DMS79 treated with DMSO at 0.1 percent for 48 hours (cell line): ENCODE results near the gene CRYBG1.
"Not testable (repeated sequence)": the region's sequence is repeated elsewhere in the genome, so short reads cannot be mapped to it uniquely, and the experiment has no call there.

Experiments
- DNase-seq: peaks from one replicate; lab custom pipeline; 2025; lab: John Stamatoyannopoulos, UW

Gene CRYBG1

DNA sequence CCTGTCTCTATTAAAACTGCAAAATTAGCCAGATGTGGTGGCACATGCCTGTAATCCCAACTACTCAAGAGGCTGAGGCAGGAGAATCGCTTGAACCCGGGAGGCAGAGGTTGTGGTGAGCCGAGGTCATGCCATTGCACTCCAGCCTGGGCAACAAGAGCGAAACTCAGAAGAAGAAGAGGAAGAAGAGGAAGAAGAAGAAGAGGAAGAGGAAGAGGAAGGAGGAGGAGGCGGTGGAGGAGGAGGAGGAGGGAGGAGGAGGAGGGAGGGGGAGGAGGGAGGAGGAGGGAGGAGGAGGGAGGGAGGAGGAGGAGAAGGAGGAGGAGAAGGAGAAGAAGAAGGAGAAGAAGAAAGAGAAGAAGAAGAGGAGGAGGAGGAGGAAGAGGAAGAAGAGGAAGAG lies 228.4 kb downstream of the CRYBG1 start:
- DNase-seq = not testable (repeated sequence)

DNA sequence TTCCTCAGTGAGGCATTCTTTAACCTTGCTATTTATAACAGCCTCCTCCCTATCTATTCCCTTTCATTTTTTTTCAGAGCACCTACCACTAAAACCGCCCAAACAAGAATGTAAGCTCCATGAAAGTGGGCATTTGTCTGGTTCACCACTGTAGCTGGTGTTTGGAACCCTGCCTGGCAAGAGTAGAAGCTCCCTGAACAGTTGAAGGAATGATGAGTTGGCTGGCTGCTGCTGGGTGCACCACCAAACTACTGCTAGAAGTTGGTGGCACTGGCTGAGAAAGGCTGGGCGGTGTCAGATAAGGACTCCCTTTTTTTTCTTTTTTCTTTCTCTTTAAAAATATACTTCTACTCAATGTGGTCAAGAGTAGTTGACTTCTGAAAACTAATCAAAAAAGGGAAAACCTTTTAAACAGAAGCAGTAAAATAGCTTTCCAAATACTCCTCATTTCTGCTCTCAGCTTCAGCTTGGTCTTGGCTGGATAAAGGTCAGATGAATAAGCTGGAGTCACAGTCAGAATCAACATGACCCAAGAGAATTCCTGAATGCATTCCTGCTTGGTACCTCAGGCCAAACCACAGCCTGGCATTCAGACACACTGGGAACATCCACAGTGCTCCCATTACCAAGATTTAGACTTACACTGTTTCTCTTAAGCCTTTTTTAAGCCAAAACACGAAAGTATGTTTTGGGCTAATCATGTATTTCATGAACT lies 230.8 kb downstream of the CRYBG1 start:
- DNase-seq = no peak

DNA sequence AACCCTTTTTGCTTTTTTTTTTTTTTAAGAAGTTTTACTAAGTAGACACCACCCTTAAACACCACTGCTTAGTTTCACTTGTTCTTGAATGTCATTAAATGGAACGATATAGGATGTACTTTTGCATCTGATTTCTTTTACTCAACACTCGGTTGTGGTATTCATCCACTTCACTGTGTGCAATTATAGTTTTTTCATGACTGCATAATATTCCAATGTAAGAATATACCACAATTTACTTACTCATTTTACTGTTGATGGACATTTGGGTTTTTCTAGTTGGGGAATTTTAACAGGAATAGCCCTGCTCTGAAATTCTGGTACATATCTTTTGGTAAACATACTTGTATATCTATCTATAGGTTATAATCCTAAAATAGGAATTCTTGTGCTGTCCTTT lies 238.9 kb downstream of the CRYBG1 start:
- no peak for DNase-seq

DNA sequence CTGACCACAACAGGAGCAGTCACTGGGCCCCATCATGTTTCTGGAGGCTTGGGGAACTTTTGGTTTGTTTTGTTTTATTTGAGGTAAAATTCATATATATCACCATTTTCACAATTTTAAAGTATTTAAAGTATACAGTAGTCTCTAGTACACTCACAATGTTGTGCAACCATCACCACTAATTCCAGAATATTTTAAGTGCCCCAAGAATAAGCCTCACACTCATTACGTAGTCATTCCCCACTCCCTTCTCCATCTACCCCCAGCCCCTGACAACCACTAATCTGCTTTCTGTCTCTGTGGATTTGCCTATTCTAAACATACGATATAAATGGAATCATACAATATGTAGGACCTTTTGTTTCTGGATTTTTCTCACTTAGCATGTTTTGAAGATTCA lies 239.8 kb downstream of the CRYBG1 start:
- no peak for DNase-seq

DNA sequence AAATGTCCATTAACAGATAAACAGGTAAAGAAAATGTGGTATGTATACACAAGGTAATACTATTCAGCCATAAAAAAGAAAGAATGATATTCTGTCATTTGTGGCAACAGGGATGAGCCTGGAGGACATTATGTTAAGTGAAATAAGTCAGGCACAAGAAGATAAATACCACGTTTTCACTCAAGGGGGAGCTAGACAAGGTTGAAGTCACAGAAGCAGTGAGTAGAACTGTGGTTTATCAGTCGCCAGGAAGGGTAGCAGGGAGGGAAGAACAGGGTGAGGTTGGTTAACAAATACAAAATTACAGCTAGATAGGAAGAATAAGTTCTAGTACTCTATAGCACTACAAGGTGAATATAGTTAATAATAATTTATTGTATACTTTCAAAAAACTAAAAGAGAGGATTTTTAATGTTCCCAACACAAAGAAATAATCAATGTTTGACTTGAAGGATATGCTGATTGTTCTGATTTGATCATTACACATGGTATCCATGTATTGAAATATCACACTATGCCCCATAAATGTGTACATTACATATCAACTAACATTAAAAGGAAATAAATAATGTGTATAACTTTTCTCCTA lies 247.7 kb downstream of the CRYBG1 start:
- peak; percentile 3 for DNase-seq

DNA sequence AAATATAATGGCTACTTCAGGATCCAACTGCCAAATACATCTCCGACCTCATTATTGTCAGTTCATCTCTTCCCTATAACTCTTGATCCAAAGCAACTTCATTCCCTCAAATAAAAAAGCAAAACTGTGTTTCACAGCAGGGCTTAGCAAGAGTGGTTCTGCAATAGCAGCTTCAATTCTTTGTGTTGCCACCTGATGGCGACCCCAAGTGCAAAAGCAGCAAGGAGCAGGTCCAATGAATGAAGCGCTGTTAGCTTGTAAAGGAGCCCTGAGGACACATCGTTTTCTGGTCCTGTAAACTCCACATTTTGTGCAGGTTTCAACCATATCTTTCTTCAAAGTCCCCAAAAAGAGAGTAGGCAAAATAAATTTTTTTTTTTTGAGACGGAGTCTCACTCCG lies 249.2 kb downstream of the CRYBG1 start:
- DNase-seq = peak; percentile 15

DNA sequence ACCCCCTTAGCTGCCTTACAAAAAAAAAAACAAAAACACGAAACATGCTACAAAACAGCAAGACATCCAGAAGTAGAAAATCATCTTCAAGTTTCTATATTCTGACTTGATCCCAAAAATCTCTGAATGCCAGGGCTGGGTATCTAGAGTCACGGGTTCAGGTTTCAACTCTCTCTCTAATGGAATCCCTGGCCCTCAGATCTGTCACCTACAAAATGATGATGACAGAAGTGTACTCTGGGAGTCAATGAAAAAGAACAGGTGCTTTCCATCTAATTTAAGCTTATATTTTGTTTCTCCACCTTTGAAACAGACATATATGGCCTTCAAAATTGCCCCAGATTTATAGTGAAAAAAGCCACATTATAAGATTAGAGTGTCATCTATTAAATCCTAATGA lies 250.5 kb downstream of the CRYBG1 start:
- no peak for DNase-seq

DNA sequence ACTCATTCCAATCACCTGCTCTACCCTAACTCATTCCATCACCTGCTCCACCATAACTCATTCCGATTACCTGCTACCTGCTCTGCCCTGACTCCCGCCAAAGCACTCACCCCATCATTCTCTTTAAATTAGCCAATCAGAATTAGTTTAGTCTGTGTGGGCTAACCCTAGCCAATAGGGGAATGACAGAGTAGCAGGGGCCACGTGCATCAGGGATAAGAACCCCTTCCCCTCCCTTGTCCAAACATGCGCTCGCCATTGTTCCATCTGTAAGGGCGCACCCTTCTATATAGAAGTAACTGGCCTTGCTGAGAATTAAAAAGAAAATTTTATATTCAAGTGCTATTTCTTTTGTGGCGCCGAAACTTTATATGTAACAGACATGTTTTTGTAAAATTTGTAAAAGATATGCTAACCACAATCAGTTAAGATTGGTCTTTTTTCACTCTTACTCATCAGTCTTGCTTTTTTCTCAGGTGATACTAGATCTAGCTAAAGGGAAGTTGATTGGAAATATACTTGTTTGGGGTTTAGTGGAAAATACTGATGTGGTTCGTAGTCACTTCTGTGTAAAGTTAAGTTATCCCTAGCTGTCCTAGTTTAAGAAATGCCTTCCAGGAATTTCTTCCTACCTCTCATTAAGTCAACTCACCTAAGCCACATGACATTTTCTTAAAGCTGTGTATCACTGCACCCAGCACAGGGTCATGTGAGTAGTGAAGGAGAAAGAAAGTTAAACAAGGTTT lies 252.3 kb downstream of the CRYBG1 start:
- DNase-seq = no peak

DNA sequence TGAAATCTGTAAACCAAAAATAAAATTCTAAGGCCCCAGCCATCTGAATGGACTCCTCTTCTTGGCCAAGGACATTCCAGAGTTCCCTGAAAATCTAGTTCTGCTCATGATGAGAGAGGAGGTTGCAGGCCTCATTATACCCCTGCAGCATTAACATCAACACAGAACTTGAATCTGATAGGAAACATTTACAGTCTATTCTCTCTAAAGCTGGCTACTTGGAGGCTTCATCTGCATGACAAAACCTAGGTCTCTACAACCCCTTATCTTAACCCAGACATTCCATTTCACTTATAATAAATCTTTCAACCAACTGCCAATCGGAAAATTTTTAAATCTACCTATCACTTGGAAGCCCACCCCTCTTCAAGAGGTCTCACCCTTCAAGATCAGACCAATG lies 253.1 kb downstream of the CRYBG1 start:
- DNase-seq = no peak

DNA sequence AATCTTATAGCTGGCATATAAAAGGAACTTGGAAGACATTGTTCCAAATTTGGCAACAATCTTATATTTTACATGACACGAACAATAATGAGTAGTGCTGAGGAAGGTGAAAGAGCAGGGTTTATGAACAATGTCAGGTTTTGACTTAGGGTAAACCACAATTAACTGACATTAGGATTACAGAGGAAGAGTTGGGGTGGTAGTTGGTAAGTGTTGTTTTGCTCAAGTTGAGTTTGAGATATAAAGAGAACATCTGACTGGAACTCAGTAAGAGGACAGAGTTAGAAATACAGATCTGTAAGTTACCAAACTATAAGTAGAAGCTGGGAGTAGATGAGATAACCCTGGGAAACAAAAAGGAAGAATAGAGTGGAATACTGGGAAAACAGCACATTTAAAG lies 253.6 kb downstream of the CRYBG1 start:
- DNase-seq = no peak

DNA sequence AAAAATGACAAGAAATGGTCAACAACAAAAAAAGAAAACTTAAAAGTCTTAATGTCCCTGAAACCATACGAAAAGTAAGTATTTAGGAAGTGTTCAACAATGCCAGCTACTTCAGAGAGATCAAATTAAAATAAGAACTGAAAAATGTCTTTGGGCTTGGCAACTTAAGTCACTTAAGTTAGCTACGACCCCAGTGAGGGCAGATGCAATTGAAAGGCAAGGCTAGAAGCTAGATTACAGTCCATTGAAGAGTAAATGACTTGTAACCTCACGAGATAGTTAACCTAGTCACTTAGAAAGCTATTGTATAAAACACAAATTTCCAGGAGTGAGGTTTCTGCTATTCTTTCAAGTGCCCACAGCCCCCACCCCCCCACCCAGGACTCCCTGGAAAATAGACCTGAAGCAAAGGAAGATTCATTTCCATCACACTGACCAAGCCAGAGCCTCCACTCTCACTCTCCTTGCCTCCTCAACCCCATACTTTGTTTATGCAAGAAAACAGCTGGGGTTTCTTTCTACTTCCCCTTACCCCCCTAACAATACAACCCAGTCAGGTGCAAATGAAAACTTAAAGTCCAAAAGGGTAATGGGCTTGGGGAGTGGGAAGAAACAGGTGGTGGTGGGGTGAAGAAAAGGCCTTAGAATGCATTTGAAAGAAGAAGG lies 254.2 kb downstream of the CRYBG1 start:
- no peak for DNase-seq

DNA sequence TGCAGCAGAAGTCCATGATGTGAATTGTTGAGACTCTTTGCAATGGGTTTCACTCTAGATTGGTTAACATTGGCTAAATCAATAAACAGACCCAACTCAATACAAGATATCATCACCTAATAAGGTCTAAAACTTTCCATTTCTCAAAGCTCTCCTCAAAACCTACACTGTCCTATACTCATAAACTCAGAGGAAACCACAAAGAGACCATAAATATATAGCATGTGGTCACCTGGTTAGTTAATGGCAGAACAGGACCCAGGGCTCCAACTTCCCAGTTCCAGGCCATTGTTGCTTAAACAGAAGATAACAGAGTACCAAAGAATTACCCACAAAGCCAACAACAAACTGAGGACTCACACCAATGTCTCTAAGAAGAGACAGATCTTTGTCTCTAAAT lies 256.8 kb downstream of the CRYBG1 start:
- no peak for DNase-seq

DNA sequence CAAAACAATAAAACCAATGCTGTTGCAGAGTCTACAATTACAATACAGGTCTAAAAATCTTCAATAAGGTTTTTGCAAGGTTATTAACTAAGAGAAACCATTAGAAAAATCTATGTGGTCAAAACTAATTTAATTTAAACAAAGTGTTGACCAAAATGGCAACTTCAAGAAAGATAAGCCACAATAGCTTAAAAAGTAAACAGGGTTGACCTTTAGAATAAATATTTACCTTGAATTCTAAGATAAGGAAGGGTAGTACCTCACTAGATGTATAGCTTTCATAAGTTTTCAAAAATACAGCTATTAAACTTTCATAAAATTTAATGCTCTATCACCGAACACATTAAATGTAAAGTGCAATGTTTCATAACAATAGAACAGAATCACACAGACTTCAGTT lies 257.3 kb downstream of the CRYBG1 start:
- DNase-seq = no peak

DNA sequence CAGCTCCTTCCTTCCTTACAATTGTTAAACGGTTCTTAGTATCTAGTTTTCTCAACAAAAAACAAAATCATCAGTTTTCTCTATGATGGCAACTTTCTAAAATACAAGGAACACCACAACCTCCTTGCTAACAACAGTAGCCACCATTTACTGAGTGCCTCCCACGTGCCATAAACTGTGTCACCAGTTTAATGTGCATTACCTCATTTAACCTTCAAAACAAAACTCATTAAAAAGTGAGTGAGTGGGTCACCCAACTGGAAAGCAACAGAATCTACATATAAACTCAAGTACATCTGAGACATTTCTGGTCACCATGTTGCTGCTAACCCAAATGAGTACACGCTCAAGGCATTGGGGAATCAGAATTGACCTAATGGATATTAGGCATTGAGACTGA lies 257.8 kb downstream of the CRYBG1 start:
- no peak for DNase-seq

DNA sequence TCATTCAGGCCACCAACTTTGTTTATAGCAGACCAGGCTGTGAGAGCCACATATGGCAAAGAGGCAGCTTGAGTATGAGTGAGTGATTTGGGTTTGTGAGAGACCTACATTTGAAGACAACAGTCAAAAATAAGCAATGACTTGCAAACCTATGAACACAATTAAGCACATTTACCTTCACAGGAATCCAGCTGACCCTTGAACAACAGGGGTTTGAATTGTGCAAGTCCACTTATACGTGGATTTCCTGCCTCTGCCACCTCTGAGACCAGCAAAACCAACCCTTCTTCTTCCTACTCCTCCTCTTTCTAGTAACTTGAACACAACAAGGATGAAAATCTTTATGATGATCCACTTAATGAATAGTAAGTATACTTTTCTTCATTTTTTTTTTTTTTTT lies 258.7 kb downstream of the CRYBG1 start:
- no peak for DNase-seq

DNA sequence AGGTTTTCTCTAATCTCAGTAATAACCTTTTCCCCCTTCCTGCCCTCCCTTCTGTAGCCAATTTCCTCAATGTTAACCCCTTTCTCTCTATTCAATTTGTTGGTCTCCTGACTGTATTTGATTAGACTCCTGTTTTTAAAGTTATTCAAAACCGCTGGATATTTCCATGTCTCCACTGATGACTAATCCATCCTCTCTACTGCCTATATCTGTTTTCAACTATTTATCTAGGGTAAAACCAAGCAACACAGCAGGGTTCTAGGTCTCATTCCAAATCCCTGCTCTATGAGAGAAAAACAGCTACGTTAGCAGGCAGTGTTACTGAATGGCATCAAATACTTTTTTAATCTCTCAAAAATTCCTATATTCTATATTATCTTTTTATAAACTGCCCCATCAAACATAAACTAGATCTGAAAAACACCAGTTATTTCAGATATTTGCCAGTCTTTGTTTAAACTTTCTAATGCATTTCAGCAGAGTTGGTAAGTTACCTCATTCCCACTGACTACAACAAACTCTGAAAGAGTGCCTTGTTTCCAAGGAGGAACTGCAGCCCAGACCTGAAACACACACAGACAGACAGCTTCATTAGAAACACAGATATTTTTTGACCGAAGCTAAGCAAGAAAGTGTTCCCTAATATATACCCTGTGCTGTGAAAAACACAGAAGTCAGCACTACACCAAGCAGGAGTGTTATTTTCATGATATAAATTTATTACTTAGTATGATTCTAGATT lies 260.6 kb downstream of the CRYBG1 start:
- no peak for DNase-seq
